Measurements from ENCODE around the gene NPIPA8.
"Not testable (repeated sequence)": the region's sequence is repeated elsewhere in the genome, so short reads cannot be mapped to it uniquely, and the experiment has no call there.

DNA sequence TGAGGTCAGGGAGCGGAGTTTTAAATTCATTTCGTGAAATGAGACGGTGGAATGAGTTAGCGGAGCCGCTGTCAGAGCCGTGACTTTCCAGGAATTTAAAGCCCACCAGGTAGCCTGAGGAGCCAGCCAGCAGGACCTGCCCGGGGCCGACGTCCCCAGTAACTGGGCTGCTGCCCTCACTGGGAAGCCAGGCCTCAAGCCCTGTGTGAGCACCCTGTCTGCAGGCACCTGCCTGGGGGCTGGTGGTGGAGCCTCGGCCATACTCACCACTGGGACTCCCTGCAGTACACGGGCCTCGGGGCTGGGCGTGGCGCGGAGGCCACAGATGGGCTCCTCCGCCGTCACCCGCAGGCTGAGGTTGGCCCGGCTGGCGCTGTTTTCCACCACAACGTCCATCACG, 10.5 kb upstream of the NPIPA8 start:
- TF ChIP-seq, protein P1, sequence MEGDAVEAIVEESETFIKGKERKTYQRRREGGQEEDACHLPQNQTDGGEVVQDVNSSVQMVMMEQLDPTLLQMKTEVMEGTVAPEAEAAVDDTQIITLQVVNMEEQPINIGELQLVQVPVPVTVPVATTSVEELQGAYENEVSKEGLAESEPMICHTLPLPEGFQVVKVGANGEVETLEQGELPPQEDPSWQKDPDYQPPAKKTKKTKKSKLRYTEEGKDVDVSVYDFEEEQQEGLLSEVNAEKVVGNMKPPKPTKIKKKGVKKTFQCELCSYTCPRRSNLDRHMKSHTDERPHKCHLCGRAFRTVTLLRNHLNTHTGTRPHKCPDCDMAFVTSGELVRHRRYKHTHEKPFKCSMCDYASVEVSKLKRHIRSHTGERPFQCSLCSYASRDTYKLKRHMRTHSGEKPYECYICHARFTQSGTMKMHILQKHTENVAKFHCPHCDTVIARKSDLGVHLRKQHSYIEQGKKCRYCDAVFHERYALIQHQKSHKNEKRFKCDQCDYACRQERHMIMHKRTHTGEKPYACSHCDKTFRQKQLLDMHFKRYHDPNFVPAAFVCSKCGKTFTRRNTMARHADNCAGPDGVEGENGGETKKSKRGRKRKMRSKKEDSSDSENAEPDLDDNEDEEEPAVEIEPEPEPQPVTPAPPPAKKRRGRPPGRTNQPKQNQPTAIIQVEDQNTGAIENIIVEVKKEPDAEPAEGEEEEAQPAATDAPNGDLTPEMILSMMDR (IDR thresholded peaks at IDR 0.05; ENCODE audit: low read length): not testable (repeated sequence)
- not testable (repeated sequence) for TF ChIP-seq EZH2 (optimal IDR thresholded peaks at IDR 0.05; ENCODE audit: low read depth, low read length)

Measured in MM.1S (cell line).